NK-92 (cell line): ENCODE results near the gene LRRN4CL.
A peak's percentile ranks its signal among the peaks of the same experiment; 100 is the strongest.
"Not testable (repeated sequence)": the region's sequence is repeated elsewhere in the genome, so short reads cannot be mapped to it uniquely, and the experiment has no call there.

Experiments used
- DNase-seq: peaks from one replicate; lab custom pipeline; 2025; ENCODE audit not compliant: unreplicated experiment; lab: John Stamatoyannopoulos, UW

LRRN4CL gene

DNA sequence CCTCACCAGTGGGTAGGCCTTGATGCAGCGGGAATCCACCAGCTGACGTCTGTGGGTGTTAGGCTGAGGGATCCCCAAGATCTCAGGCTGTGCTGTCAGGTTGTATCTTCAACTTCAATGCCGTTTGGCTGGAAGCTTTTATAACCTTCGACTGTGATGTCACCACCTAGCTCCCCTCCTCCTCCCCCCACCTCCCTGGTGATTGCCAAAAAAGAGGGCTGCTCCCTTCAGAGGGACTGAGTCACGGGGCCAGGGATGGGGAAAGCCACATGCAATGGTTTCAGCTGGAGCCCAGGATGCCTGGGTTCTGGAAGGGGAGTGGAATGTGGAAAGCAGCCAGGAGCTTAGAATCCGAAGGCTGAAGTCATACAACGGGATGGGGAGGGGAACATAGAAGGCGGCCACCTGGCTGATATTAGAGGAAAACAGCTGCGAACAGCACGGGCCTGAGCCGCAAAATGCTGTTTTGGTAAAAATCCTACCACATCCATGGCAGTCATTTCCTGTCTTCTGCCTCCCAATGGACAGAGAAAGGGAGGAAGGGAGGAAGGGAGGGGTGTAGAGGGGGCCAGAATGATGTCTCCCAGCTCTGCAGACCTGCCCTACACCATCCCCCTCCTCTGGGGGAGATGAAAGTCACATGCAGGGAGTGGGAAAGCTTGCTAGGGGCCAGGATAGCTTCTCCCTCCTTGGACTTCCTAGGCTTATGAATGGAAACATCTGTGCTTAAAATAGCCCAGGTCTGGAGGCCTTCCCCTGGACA, at the start of gene LRRN4CL:
LRRN4CL (minus strand) TSS at position 110 of the 763 bp plus-strand sequence. CDS start 1,022 bp downstream, outside the sequence.
- DNase-seq, result no peak

DNA sequence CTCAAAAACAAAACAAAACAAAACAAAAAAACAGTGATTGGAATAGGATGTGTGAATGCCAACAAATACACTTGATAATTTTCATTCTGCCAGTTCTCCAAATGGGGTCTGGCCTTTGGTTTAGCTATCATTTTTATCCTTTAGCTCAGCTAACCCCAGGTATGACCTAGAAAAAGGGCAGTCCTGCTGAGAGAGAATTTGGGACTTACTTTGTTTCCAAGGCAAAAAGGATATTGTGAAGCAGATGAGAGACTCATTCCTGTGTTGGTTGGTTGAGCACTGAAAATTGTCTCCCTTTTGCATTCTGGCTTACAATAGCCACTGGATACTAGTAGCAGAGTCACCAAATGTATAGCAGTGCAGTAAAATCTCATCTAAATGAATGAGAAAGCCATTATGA, 47.9 kb upstream of the LRRN4CL start:
- DNase-seq, result no peak

DNA sequence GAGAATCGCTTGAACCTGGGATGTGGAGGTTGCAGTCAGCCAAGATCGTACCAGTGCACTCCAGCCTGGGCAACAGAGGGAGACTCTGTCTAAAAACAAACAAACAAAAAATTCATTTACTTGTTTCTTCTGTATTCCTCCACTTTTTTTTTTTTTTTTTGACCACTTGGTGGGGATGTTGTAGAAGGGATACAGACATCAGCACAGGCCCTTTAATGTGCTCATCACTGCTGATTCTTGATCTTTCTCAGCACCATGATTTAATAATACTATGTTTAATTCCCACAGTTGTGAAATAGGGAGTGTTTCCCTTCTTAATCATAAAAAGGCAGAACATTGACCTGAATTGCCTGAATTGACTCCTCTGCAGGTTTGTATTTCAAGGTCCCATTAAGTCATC, 43.5 kb upstream of the LRRN4CL start:
- DNase-seq, result no peak

DNA sequence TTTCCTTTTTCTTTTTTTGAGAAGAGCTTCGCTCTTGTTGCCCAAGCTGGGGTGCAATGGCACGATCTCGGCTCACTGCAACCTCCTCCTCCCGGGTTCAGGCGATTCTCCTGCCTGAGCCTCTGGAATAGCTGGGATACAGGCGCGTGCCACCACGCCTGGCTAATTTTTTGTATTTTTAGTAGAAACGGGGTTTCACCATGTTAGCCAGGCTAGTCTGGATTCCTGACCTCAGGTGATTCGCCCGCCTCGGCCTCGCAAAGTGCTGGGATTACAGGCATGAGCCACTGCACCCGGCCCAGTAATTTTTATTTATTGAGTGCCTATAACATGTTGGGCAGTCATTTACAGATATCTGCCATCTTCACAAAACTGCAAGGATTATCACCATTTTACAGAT, 40.7 kb upstream of the LRRN4CL start:
- DNase-seq, result not testable (repeated sequence)

DNA sequence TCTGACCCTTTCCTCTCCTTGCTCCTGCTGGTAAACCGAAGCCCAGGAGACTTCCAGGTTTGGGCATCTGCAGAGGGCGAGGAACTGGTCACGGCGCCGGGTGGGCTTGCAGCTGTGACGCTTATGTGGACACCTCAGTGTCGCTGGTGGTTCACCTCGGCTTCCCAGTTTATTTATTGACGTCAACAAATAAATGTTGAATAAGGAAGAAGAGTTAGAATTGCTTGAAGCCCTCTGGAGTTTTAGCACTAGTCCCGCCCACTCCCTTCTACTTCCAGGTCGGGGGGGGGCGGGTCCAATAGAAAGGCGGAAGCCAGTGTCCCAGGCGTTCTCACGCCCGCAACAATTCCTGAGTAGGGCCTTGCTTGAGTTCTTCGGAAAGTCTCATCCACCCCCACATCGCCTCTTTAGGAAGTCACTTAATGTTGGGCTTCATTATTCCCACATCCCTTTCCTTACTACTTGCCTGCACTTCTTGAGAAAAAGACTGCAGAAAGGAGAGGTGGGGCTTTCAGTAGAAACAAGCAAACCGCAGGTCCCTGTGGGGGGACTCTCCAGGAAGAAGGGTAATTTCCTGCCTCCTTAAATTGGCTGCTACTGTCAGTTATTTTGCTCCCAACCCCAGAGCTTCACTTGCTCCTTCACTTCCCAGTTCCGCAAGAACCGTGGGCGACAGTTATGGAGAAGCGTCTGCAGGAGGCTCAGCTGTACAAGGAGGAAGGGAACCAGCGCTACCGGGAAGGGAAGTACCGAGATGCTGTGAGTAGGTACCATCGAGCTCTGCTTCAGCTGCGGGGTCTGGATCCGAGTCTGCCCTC, 39.0 kb upstream of the LRRN4CL start, which contains the start of gene TTC9C:
TTC9C (plus strand) TSS at position 316 of the 818 bp plus-strand sequence; CDS start at position 679, 363 bp downstream.
- DNase-seq, result peak; percentile 28

DNA sequence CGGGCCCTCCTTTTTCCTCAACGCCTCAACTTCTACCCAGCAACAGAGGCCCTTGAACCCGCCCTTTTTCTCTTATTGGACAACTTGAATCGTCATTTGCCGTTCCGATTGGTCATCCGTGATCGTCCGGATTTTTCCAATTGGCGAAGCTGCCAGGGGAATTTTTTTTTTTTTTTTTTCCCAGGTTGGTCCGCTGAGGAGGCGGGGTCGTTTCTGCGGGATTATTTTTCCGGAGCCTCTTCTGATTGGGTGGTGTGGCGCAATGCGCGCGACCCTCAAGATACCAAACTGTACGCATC, 38.5 kb upstream of the LRRN4CL start:
- peak; percentile 16 for DNase-seq

DNA sequence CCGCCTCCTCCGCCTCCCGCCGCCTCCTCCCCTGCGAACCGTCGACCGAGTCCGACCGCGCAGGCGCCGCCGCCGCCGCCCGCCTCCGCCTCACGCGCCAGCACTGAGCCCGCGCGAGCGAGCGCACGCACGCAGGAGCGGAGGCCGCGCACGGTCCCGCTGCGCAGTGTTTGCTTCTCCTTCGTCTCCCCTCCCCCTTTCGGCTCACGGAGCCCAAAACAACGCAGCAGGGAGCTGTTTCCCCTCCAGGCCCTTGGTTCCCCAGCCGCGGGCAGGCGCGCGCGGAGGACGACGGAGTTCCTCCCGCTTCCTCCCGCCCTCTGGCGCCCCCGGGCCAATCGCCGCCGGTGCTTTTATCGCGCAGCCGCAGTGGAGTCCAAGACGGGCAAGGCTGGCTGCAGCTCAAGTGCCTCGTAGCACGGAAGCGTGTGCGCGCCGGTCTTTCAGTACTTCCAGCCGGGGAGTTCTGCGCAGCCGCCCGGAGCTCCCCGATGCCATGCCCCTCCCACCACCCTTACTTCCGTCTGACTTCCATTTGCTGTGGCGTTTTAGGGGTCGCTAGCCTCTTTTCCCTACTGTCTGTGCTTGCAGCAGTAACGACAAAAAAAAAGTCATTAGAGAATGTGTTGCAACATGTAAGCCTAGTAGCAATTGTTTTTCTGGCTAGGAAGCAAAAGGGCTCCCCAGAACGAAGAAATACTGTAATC, 38.0 kb upstream of the LRRN4CL start, which contains the start of gene HNRNPUL2:
HNRNPUL2 (minus strand) TSS at position 293 of the 707 bp plus-strand sequence. CDS start 301 bp downstream, outside the sequence.
- peak; percentile 88 for DNase-seq

DNA sequence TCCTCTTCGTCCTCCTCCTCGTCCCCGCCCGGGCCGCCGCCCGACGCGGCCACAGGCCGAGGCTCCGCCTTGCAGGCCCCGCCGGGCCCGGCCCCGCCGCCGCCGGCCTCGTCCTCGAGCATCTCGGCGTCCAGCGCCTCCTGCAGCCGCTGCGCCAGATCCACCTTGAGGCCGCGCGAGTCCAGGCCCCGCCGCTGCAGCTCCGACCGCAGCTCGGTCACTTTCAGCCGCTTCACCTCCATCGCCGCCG, 37.5 kb upstream of the LRRN4CL start:
- no peak for DNase-seq

DNA sequence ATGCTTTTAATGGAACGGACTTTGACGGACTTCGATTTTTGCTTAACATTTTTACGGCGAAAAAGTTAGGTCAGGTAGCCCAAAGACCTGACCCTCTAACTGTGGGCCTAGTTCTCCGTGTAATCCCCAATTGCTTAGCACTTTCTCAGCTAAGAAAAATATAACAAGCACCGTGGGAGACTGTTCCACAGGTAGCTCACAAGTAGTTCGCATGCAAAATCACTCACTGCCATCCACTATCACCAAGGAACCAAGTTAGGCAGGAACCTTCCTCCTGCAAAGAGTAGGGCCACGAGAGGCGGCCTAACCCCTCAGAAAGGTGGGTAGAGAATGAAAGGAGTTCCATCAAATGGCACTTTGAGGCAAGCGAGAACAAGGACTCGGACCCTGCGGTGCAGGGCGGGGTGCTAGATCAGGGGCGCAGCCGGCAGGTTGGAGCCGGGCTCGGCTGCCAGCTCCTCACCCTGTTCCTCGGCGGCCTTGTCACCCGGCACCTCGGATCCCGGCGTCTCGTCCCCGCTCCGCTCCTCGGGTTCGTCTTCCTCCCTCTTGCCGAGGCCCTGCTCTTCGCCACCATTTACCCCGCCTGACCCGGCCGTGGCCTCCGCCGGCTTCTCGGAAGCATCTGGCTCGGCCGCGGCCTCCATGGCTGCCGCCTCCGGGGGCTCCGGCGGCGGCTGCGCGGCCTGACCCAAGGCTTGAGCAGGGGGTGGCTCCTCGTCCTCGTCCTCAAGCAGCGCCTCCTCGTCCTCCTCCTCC, 37.0 kb upstream of the LRRN4CL start:
- no peak for DNase-seq

DNA sequence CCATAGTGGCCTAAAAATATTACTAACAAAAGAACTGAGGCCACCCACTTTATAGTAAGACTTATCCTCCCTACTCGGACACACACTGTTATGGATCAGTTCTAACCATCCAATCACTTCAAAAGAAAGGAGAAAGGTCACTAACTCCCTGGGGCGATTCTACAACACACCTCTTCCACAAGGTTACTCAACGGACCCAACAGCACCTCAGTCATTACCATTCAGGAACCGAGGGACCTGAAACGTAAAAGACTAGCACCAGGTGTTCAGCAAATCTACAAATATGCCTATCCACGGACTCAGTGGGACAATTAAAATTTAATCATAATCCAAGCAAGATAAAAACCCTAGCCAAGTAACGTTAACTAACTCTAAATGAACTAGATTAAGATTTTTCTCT, 36.3 kb upstream of the LRRN4CL start:
- DNase-seq, result no peak

DNA sequence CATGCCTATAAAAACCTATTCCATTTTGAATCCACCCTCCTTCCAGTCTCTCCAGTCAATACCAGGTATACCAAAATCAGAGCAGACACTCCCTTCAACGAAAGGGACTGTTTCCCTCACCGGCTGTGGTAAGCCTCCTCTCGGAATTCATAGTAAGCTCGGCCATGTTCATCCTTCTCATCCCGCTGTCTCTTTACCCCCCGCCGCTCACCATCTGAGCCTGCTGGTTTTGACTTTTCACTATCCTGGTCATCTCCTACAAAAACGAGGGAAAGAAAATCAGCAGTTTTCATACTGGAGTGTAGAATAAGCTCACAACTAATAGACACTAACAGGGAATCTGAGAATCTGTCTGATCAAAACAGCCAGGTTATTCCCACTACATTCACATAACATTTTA, 34.8 kb upstream of the LRRN4CL start:
- no peak for DNase-seq

DNA sequence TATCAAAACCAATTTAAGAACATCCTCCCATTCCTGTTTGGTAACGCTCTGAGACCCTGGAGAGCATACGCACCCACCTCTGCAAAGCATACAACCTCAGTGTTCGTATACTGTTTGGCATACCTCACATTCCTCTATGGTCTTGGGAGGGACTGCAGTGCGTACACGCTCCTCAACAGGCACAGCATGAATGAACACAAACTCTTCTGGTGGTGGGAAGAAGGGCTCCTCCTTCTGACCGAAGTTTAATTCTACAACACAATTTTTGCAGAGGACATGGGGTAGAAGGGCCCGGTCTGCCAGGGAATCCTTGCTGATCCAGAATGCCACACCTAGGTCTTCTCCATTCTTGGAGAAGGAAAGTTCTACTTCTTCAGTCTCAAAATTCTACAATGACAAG, 32.7 kb upstream of the LRRN4CL start:
- no peak for DNase-seq

DNA sequence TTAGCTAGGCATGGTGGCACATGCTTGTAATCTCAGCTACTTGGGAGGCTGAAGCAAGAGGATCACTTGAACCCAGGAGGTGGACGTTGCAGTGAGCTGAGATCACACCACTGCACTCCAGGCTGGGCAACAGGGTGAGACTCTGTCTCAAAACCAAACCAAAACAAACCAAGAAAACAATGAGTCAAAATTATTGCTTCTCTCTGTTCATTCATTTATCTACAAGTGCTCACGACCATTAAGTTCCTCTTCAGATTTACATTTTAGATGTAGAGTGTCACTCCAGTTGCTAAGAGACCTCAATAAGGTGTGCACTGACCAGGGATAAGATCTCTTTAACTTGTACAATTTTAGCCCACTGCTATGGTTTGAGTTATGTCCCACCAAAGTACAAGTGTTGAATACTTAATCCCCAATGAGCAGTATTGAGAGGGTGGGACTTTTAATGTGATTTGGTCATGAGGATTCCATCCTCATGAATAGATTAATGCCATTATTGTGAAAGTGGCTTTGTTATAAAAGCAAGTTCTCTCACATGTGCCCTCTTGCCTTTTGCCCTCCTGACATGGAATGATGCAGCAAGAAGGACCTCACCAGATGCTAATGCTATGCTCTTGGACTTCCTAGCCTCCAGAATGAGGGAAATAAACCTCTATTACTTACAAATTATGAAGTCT, 30.1 kb upstream of the LRRN4CL start:
- no peak for DNase-seq

DNA sequence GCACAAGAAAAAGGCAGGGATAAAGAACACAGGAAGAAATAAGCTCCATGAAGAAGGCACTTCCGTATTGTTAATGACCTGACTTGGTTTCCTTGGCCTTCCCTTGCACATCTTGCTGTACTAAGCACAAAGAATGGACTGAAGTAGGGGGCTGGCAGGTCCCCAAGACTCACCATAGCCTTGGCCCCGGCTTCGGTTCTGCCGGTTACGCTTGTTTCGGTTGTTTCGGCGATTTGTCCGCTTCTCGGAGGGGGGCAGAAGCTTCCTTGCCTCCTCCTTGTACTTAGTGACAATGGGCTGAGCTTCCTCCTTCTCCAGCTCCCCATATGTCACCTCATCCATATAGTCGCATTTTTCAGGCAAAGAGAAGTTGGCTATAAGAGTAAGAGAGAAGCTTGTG, 27.5 kb upstream of the LRRN4CL start:
- DNase-seq, result no peak

DNA sequence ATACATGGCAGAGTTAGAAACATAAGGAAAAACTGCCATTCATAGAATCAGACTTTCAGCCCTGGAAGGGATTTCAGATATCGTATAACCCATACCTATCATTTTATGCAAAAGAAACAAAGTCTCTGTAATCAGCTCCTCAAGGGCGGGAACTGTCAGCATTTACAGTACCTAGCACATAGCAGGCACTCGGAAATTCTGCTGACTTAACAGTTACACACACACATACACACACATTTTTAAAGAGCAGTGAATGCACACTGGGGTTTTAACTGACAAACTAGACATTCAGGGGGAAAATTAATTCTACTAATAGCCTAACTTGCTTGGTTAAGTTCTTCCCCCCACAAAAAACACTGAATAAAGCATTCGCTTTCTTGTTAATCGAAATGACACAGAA, 26.9 kb upstream of the LRRN4CL start:
- DNase-seq, result no peak

DNA sequence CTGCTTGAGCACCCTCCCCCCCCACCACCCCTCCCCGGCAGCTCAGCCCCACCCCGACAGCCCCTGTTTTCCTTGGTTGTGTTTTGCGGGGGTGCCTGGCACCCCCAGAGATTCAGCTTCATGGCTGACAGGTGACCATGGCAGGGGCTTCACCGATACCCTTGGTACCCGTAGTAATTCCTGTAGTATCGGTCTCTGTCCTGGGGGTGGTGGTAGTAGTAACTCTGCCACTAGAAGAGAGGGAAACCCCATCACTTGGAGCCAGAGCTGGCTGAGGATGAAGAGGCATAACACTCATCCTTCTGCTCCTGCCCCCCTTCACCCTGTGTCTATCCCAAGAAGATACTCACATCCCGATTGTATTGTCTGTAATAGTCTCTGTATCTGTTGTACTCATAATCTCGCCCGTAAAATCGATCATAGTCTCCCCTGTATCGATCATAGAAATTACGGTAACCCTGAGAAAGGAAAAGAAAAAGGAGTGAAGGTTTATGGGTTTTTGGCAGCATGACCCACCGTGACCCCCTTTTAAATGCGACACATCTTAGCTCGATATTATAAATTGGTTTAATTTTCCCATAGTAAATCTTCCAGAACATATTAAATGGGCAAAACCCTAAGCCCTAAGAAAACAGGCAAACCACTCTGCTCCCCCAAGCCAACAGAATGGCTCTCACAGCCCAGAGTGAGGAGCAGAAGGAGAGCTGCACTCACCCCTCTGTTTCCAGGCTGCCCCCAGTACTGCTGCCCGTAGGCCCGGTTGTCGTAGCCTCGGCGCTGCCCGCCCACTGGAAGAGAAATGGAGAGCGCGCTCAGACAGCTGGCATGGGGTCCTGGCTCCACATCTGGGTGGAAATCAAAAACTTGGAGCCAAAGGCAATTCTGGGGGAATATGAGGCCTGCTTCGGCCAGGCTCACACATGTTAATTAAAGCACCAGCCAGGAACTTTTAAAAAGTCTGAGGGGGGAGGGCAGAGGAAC, 26.1 kb upstream of the LRRN4CL start:
- no peak for DNase-seq

DNA sequence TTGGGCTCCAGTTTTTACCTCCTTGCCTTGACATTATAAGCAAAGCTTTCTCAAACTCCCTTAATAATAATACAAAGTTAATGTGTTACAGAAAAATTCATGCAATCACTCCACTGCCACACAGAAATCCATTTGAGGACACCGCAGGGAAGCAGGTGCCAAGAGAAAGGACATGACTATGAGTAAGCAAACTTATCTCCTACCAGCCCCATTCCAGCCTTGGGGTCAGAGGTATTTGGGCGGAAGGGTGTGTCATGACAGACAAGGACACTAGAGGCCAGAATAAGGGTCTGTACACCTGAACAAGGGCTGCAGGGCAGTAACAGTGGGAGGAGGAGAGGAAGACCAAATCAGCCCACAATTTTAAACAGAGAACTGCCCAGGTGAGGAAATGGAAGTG, 24.0 kb upstream of the LRRN4CL start:
- DNase-seq, result no peak

DNA sequence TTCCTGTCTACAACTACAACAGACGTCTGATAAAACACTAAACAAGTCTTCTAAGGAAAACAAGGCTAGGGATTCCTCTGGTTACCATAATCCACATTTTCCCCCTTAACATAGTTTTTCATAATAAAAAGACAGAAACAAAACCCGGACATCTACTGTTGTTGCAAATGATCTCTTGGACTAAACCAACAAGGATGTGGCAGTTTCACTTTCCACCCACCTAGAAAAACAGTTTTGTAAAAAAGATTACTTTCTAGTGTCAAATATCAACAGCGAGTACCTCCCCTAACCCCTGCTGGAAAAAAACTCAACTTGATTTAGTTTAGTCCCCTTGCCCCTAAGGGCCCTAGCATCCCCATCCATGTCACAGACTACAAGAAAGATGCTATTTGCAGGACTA, 23.5 kb upstream of the LRRN4CL start:
- DNase-seq, result no peak

DNA sequence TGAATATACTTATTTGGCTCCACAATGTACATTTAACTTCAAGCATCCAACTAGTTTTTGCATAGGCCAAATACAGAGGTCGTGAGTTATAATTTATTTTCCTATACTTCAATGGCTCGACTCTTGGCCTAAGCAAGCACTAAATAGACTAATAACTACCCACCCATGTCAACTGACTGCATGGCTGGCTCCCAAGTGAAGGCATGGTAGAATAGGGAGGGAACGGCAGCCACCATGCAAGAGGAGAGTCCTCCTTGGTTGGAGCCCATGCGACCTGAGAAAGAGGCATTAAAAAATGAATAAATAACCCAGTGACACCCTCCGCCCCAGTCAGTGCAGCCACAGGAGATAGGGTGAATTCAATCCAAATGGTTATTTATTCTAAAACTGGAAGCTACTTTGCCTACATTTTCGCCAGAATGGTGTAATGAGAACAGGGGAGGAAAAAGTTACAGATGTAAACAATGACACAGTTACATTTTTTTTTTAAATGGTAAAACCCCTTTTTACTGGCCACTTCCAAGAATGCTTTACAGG, 23.0 kb upstream of the LRRN4CL start:
- no peak for DNase-seq
